GM19023 (cell line): ENCODE results near the gene CD300LF.

Source experiments
- ATAC-seq: cut with Tn5 transposase; IDR thresholded peaks from one replicate; pipeline ENCODE4 v1.9.1; 2021; ENCODE audit warnings: mild to moderate bottlenecking, moderate library complexity; ENCODE audit not compliant: unreplicated experiment

Gene CD300LF

DNA sequence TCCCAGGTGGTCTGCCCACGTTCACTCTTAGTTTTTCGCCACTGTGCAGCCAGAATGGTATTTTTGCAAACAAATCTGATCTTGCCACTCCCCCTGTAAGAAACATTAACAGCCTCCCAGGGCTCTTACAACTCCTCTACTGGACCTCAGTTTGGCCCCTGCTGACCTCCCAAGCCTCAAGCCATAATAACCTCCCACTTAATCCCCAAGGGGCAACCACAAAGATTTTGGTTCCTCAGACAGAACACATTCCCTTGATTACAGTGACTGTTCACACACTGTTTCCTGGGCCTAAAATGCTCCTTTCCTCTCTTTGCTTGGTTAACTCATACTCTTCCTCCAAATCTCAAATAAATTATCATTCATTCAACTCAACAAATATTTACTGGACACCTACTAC lies 67.7 kb downstream of the CD300LF start:
- no peak for ATAC-seq

DNA sequence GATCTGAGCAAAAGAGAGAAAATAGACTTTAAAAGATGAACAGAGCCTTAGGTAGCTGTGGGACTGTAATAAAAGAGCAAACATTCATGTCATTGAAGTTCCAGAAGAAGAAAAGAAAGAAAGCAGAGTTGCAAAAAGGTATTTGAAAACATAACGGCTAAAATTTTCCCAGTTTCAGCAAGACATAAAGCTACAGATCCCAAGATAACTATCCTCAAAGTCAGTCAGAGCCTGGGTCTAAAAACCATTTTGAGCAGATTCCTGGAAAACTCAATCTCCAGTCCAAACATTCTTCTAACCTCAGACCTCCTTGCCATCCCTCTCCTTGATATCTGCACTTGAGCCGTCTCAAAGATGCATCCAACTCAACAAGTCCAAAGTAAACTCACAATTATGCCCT lies 68.3 kb downstream of the CD300LF start:
- no peak for ATAC-seq
